ENCODE measurements around the gene B3GAT3. TPM values are rescaled to one million over a fixed set of nuclear protein-coding genes. Genes with fewer than 3 reads are reported as not detected.

Gene B3GAT3
- total RNA-seq, 2 experiments from 2014 or later: 64.5 to 69.7 TPM

DNA sequence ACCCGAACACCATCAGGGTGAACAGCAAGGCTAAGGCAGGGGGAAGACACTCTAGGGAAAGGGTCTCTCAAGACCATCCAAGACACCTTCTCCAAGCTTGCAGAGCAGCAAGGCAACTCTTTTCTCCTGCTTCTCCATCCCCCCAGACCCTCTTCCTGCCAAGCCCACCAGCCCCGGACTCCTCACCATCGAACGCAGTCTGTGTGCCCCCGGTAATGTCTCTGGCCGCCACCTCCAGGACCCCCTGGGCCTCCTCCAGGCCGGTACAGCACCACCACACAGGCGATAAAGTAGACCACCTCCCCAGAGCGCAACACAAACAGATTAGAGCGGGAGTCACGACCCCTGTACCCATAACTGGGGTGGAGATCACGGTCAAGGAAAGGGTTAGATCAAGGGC, 13.0 kb downstream of the B3GAT3 start:
- CTCF ChIA-PET: interaction anchor here (1.0 to 2.0 kb wide), 2 partner anchors 86 to 87 kb away, joined by 3 to 9 read pairs; no protein-coding TSS in a partner anchor
- Mint-ChIP-seq H3K9me3 (ENCODE audit: low read depth) (no peaks in the 10 kb centered on the region), H3K4me1 (peaks cover 51% of the 10 kb centered on the region), H3K4me3 (no peak overlapping the region), H3K27me3 (no peaks in the 10 kb centered on the region), H3K27ac (peak overlapping the region; percentile 12), H3K36me3 (peaks cover 29% of the 10 kb centered on the region)
- ATAC-seq (no peak), DNase-seq (no peak)

DNA sequence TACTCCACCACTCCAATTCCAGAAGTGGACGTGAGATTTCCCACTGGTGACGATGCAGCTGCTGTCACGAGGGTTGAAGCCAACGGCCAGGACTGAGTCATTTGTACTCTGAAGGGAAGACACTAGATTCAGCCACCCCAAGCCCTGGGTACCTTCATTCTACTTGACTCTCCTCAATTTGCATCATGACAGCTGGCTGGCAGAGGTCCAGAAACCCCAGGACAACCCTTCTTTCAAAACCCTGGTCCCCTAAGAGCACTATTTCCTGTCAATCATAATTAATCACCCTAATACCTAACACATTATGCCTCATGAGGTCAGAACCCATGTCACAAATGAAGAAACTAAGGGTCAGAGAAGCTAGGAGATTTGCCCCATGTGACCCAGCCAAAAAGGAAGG, 14.1 kb downstream of the B3GAT3 start:
- Mint-ChIP-seq H3K27me3 (no peaks in the 10 kb centered on the region), H3K9me3 (ENCODE audit: low read depth) (no peaks in the 10 kb centered on the region), H3K4me1 (peaks cover 52% of the 10 kb centered on the region), H3K36me3 (peaks cover 36% of the 10 kb centered on the region), H3K4me3 (no peak overlapping the region), H3K27ac (no peak overlapping the region)
- ATAC-seq: no peak
- CTCF ChIA-PET: interaction anchor here (1.0 to 1.1 kb wide), 2 partner anchors 14 to 88 kb away, joined by 3 read pairs; no protein-coding TSS in a partner anchor
- DNase-seq: no peak

GRCh38 chr11:62605902-62606301, 15.9 kb downstream of the B3GAT3 start:
- ATAC-seq: no peak
- no peak overlapping the region for H3K4me3 Mint-ChIP-seq
- CTCF ChIA-PET: interaction anchor here (1.2 to 1.8 kb wide), 2 partner anchors 15 kb away, joined by 3 to 5 read pairs; partner anchors contain the start of gene TUT1
- H3K27ac Mint-ChIP-seq: no peak overlapping the region
- H3K9me3 Mint-ChIP-seq (ENCODE audit: low read depth): no peaks in the 10 kb centered on the region
- H3K27me3 Mint-ChIP-seq: no peaks in the 10 kb centered on the region
- H3K36me3 Mint-ChIP-seq: peaks cover 36% of the 10 kb centered on the region
- peaks cover 49% of the 10 kb centered on the region for H3K4me1 Mint-ChIP-seq
- no peak for DNase-seq

- no peak overlapping the region for H3K4me3 Mint-ChIP-seq
- peaks cover 44% of the 10 kb centered on the region for H3K4me1 Mint-ChIP-seq
- no peaks in the 10 kb centered on the region for H3K27me3 Mint-ChIP-seq
- no peaks in the 10 kb centered on the region for H3K9me3 Mint-ChIP-seq (ENCODE audit: low read depth)
- CTCF ChIA-PET: interaction anchor here (1.8 kb wide), 1 partner anchor 14 kb away, joined by 5 read pairs; the partner anchor contains the start of gene TUT1
- H3K36me3 Mint-ChIP-seq: peaks cover 38% of the 10 kb centered on the region
- H3K27ac Mint-ChIP-seq: no peak overlapping the region
- no peak for DNase-seq
- ATAC-seq: no peak
Measured at GRCh38 chr11:62605467-62605866, 16.3 kb downstream of the B3GAT3 start.

DNA sequence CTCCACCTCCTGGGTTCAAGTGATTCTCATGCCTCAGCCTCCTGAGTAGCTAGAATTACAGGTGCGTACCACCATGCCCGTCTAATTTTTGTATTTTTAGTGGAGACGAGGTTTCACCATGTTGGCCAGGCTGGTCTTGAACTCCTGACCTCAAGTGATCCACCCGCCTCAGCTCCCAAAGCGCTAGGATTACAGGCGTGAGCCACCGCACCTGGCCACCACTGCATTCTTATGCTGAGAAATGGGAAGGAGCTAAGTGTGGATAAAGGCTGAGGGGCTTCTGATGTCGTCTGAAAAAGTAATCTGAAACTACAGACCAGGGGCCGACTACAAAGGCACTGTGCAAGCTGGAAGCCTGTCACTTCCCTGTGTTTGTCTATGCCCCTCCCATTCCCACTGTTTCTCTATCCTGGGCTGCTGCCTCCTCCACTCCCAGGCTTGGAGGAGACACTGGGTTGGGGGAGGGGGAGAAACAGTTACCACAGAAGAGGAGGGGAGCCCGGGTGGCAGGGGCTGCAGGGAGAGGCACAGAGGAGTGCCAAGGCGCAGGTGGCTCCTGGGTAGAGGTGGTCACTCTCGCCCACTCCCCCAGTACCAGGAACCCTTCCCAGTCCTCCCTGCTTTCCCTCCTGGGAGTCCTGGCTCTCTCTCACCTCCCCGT, 17.2 kb downstream of the B3GAT3 start:
- DNase-seq (no peak), ATAC-seq (no peak)
- Mint-ChIP-seq H3K9me3 (ENCODE audit: low read depth) (no peaks in the 10 kb centered on the region), H3K27me3 (no peaks in the 10 kb centered on the region), H3K27ac (peak overlapping the region; percentile 26), H3K4me3 (no peak overlapping the region), H3K4me1 (peaks cover 44% of the 10 kb centered on the region), H3K36me3 (peaks cover 43% of the 10 kb centered on the region)
- CTCF ChIA-PET: interaction anchor here (0.8 to 1.8 kb wide), 3 partner anchors 10 to 89 kb away, joined by 3 to 5 read pairs (median 5); no protein-coding TSS in a partner anchor

DNA sequence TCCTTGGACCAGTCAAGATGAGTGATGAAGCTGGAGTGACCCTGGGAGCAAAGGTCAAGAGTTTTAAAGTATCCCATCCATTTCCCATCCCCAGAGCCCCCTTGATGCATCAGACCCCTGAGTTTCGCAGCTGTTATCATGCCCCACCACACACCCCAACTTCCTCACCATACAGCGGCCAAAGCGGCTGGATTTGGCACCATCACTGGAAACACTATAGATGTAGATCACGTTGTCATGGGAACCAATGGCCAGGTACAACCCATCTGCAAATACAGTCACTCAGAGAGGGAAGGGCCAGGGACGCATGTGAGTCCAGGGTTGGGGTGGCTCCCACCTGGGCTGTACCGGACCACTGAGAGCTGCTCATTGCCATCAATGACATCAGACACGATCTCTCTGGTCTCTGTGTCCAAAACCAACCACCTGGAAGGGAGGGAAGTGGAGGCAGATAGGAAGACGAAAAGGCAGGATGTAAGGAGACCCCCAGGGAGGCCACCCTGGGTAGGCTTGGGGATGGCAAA, 17.9 kb downstream of the B3GAT3 start:
- ATAC-seq: no peak
- Mint-ChIP-seq H3K27ac (no peak overlapping the region), H3K4me3 (peak overlapping the region; percentile 22), H3K9me3 (ENCODE audit: low read depth) (no peaks in the 10 kb centered on the region), H3K36me3 (peaks cover 47% of the 10 kb centered on the region), H3K4me1 (peaks cover 46% of the 10 kb centered on the region), H3K27me3 (no peaks in the 10 kb centered on the region)
- CTCF ChIA-PET: interaction anchor here (0.8 to 1.8 kb wide), 6 partner anchors 8 to 179 kb away, joined by 3 to 6 read pairs (median 4); partner anchors contain the start of gene TUT1
- no peak for DNase-seq

DNA sequence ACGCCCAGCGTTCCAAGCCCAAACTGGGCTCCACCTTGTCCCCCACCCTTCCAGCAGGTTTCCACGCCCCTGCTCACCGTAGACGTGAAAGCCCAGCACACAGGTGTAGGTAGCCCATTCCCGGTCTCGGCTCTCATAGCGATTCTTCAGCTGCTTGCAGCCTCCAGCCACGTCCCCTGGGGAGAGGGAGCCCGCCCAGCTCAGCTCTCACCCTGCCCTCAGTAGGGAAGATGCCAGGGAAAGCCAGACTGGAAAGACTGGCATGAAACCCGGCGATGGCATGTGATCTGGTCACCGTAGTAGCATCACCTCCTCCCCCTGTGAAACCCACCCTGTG, 18.7 kb downstream of the B3GAT3 start:
- Mint-ChIP-seq H3K36me3 (peaks cover 53% of the 10 kb centered on the region), H3K27ac (peak overlapping the region; percentile 24), H3K9me3 (ENCODE audit: low read depth) (no peaks in the 10 kb centered on the region), H3K4me3 (peak overlapping the region; percentile 22), H3K4me1 (peaks cover 48% of the 10 kb centered on the region), H3K27me3 (no peaks in the 10 kb centered on the region)
- DNase-seq (no peak), ATAC-seq (no peak)
- CTCF ChIA-PET: interaction anchor here (1.1 to 1.8 kb wide), 5 partner anchors 9 to 178 kb away, joined by 3 to 6 read pairs (median 5); partner anchors contain the start of gene TUT1

DNA sequence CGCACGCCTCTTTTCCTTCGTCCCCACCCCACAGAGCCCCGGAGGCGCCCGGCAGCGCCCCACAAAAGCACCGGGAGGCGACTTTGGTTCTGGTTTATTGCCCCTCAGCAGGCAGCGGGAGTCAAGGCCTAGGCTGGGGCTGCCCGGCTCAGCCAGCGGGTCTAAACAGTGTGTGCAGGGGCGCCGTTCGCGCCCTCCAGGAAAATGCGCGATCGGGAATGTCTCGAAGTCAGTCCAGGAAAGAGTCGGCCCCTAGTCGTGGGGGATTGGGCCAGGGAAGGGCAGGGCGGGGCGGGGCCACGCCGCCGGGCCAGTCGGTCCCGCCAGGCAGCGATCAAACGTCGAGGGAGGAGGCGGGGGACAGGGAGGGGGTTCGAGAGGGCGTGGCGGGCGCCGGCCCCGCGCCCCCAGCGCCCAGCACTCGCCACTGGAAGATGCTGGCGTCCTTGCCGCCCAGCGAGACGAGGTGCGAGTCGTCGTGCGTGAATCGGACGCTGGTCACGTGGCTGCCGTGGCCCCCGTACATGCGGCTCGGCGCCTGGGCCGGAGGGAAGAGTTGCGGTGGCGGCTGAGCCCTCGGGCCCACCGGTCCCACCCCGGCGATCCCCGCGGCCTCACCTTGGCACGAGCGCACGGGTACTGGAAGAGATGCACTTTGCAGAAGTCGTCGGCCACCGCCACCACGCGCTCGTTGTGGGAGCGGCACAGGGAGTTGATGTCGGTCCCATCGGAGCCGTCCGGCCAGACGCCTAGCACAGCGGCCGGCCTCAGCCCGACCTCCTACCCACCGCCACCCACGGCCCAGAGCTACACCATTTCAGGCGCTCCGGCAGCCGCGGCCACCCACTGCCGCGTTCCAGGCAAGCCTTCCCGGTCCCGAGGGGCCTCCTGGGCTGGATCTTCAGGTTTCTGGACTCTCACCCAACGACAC, 19.4 kb downstream of the B3GAT3 start:
- DNase-seq (no peak), ATAC-seq (no peak)
- H3K27me3 Mint-ChIP-seq: no peaks in the 10 kb centered on the region
- CTCF ChIA-PET: interaction anchor here (0.7 to 4.9 kb wide), 15 partner anchors 9 to 125 kb away, joined by 3 to 34 read pairs (median 4); partner anchors contain the start of genes B3GAT3, C11orf98, CSKMT and EML3
- no peaks in the 10 kb centered on the region for H3K9me3 Mint-ChIP-seq (ENCODE audit: low read depth)
- peaks cover 48% of the 10 kb centered on the region for H3K4me1 Mint-ChIP-seq
- H3K36me3 Mint-ChIP-seq: peaks cover 56% of the 10 kb centered on the region
- H3K27ac Mint-ChIP-seq: peak overlapping the region; percentile 94
- H3K4me3 Mint-ChIP-seq: peak overlapping the region; percentile 97

DNA sequence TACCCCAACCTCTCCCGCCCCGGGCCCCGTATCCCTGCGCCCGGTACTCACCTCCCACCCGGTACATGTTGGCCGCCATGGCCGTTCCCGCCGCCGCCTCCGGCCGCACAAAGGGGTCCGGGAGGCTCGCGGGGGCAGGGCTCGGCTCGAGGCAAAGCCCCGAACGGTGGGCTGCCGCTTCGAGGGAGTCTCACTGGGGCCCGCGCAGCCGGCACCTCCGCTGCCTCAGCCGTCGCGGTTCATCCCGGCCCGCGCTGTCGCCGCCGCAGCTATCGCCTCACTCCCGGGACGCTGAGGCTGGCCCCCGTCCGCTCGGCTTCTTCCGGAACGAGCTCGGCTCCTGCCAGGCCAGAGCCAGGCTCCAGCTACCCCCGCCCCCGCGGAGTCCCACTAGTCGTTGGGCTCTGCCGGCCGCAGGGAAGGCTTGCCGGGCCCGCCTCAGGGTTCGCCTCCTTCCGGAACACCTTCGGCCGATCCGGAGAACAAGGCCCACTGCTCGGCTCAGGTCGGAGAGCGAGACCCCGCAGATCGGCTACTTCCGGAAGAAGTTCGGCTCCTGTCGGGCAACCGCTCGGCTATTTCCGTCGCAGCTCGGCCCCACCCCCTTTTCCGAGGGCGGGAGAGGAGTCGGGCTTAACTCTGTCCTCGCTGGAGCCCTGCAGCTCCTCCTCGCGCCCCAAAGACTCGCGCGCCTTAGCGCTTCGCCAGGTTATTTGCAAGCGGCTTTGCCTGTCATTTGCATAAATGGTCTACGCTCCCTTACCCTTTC, 20.2 kb downstream of the B3GAT3 start, which contains the start of gene MTA2:
TSS of gene MTA2 (minus strand) at position 494 of the 769 bp plus-strand sequence. CDS start at position 79, 415 bp downstream.
- Mint-ChIP-seq H3K9me3 (ENCODE audit: low read depth) (no peaks in the 10 kb centered on the region), H3K27ac (peak within 1 kb of the TSS; percentile 94), H3K36me3 (peaks cover 61% of the 10 kb centered on the region), H3K4me1 (peaks cover 54% of the 10 kb centered on the region), H3K4me3 (peak within 1 kb of the TSS; percentile 97), H3K27me3 (no peaks in the 10 kb centered on the region)
- CTCF ChIA-PET: interaction anchor here (0.6 to 4.9 kb wide), 18 partner anchors 9 to 126 kb away, joined by 3 to 34 read pairs (median 4); partner anchors contain the start of genes B3GAT3, C11orf98, CSKMT and EML3
- DNase-seq (peak; percentile 99), ATAC-seq (peak; percentile 89)

GRCh38 chr11:62601122-62601371, 20.7 kb downstream of the B3GAT3 start:
- Mint-ChIP-seq H3K36me3 (peaks cover 63% of the 10 kb centered on the region), H3K27ac (peak overlapping the region; percentile 94), H3K27me3 (no peaks in the 10 kb centered on the region), H3K4me1 (peaks cover 55% of the 10 kb centered on the region), H3K4me3 (peak overlapping the region; percentile 97), H3K9me3 (ENCODE audit: low read depth) (no peaks in the 10 kb centered on the region)
- DNase-seq: no peak
- CTCF ChIA-PET: interaction anchor here (0.8 to 4.9 kb wide), 9 partner anchors 9 to 207 kb away, joined by 3 to 34 read pairs (median 4); partner anchors contain the start of genes B3GAT3, LBHD1, TUT1 and UQCC3
- ATAC-seq: peak; percentile 14

DNA sequence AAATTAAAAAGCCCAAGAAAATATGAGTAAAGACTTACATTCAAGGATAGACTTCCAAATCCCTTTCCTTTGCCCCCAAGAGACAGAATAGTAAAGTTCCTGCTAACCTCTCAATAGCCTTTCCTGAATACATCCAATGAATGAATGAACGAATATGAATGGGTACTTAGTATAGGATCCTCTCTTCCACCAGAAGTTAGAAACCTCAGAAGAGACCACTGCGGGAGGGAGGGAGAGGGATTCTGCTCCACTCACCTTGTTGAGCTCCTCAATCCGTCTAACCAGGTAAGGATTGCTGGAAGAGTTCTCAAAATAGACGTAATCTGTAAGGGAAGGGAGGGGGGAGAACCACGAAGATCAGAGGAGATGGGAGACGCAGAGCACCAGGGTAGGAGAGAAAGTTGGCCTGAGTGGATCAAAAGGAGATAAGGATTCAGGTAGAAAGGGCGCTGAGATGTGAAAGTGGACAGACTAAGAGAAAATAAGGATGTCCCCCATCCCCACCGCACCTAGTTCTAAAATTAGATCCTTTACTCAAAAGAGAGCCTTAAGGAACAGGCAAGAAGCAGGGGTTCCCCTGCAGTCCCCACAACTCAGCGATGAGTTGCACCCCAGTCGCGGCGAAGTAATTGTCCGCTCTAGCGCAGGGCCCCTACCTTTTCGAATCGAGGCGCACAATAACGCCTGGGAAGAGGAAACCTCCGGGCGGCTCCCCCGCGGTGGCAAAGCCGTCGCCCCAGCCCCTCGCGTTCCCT, 21.2 kb downstream of the B3GAT3 start:
- H3K9me3 Mint-ChIP-seq (ENCODE audit: low read depth): no peaks in the 10 kb centered on the region
- CTCF ChIA-PET: interaction anchor here (0.8 to 4.9 kb wide), 10 partner anchors 9 to 206 kb away, joined by 3 to 34 read pairs (median 4); partner anchors contain the start of genes B3GAT3, GANAB, LBHD1 and TUT1
- peaks cover 56% of the 10 kb centered on the region for H3K4me1 Mint-ChIP-seq
- DNase-seq (peak; percentile 60), ATAC-seq (no peak)
- H3K4me3 Mint-ChIP-seq: peak overlapping the region; percentile 97
- H3K36me3 Mint-ChIP-seq: peaks cover 68% of the 10 kb centered on the region
- H3K27me3 Mint-ChIP-seq: no peaks in the 10 kb centered on the region
- H3K27ac Mint-ChIP-seq: peak overlapping the region; percentile 94

DNA sequence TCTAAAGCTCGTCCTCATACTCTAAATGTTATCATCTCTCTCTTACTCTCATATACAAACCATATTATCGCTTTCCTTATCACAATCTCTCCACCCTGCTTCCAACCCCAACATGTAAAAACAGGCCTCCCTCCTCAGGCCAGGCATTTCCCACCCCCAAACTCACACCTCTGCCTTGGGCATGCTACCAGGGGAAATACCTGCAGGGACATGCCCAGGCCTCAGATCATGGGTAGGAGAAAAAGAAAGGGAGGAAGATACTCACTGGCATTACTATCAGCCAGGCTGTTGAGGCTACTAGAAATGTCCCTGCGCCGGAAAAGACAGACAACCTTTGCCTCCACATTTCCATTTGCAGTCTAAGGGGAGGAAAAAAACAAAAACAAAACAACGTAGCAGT, 21.9 kb downstream of the B3GAT3 start:
- H3K9me3 Mint-ChIP-seq (ENCODE audit: low read depth): no peaks in the 10 kb centered on the region
- no peak for ATAC-seq
- peak overlapping the region; percentile 97 for H3K4me3 Mint-ChIP-seq

More for the DNA sequence above, 21.9 kb downstream of the B3GAT3 start:
- no peak for DNase-seq
- H3K27me3 Mint-ChIP-seq: no peaks in the 10 kb centered on the region
- H3K4me1 Mint-ChIP-seq: peaks cover 57% of the 10 kb centered on the region
- peak overlapping the region; percentile 94 for H3K27ac Mint-ChIP-seq
- peaks cover 69% of the 10 kb centered on the region for H3K36me3 Mint-ChIP-seq
- CTCF ChIA-PET: interaction anchor here (0.6 to 4.9 kb wide), 9 partner anchors 8 to 1030 kb away, joined by 3 to 34 read pairs (median 3); partner anchors contain the start of genes GANAB, LBHD1, TUT1 and UQCC3
